ENCODE data around the gene ANKK1.

DNA sequence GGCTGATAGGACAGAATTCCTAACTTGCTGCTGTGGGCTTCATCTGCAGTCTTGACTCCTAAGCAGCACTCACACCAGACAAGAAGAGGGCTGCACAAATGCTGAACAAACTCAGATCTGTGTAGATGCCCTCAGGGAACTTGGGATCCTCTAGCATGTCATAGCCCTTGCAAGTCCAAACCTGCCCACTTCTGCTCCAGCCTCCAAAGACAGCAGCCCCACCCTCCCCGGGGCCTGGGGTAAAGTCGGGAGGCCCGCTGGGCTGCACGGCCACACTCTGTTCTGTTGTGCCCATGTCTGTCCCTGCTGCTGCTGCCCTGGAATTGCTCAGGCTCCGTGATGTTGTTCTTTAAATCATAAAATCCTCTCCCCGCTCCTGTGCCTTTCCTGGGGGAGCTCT, 59.4 kb downstream of the ANKK1 start:
- TF ChIP-seq ZNF274 (IDR thresholded peaks at IDR 0.05; ENCODE audit: low read depth, low read length): no peak
- no peak for TF ChIP-seq YY1 (IDR thresholded peaks at IDR 0.05; ENCODE audit: insufficient read depth, insufficient read length)
- TF ChIP-seq SUZ12 (IDR thresholded peaks at IDR 0.05; ENCODE audit: extremely low read depth, insufficient read depth, insufficient read length): no peak
